HepG2 (cell line): ENCODE results near the gene CYBC1. TPM values are rescaled to one million over a fixed set of nuclear protein-coding genes. Genes with fewer than 3 reads are reported as not detected.

Experiments used
- CREBL2 ChIP-seq: sonication (generic); formaldehyde crosslinking; IDR thresholded peaks from 2 replicates; pipeline ENCODE4 v1.8.1; 2023; ENCODE audit warnings: missing genetic modification reagents, mild to moderate bottlenecking, borderline replicate concordance
- CSRNP2 ChIP-seq: sonication (generic); formaldehyde crosslinking; conservative IDR thresholded peaks from 2 replicates; pipeline ENCODE4 v1.8.0; 2022; ENCODE audit warnings: low read depth, missing genetic modification reagents
- EHMT2 ChIP-seq: fragments of 200-600 bp; sonication (generic); IDR thresholded peaks from 2 replicates; pipeline ENCODE4 v1.7.0; 2017; ENCODE audit warnings: antibody characterized with exemption, low read depth, low read length, borderline replicate concordance
- EP300 ChIP-seq, 3 experiments: sonication (generic) in 1 of 3; formaldehyde crosslinking in 1 of 3; IDR thresholded peaks; 2 replicates each; pipeline versions ENCODE4 v1.5.1 to v1.6.1; 2011 to 2020; ENCODE audit warnings: low read depth in 2 of 3, low read length in 2 of 3, borderline replicate concordance in 1 of 3, improper control_type of control experiment in 1 of 3, mild to moderate bottlenecking in 1 of 3, missing genetic modification reagents in 1 of 3, moderate library complexity in 1 of 3
- ETV6 ChIP-seq: sonication (generic); formaldehyde crosslinking; conservative IDR thresholded peaks from 2 replicates; pipeline ENCODE4 v1.4.0; 2020; ENCODE audit warnings: missing genetic modification reagents
- JUNB ChIP-seq: sonication (generic); formaldehyde crosslinking; IDR thresholded peaks from 2 replicates; pipeline ENCODE4 v1.8.0; 2022; ENCODE audit warnings: missing genetic modification reagents, mild to moderate bottlenecking, borderline replicate concordance
- MIER3 ChIP-seq: IDR thresholded peaks from 2 replicates; pipeline ENCODE4 v1.6.1; 2016; ENCODE audit warnings: missing compliant biosample characterization, borderline replicate concordance
- MYC ChIP-seq: sonication (generic); formaldehyde crosslinking; IDR thresholded peaks from 2 replicates; pipeline ENCODE4 v1.9.0; 2021; ENCODE audit warnings: missing genetic modification reagents, borderline replicate concordance
- NFRKB ChIP-seq: fragments of 450-650 bp; IDR thresholded peaks from 2 replicates; pipeline ENCODE4 v1.6.1; 2017
- PITX1 ChIP-seq: sonication (generic); formaldehyde crosslinking; IDR thresholded peaks from 2 replicates; pipeline ENCODE4 v1.5.1; 2020; ENCODE audit warnings: mild to moderate bottlenecking, missing genetic modification reagents
- POLR2A ChIP-seq, 2 experiments: IDR thresholded peaks; 2 replicates each; pipeline ENCODE4 v1.6.1; 2011; ENCODE audit warnings: low read depth in 2 of 2, low read length in 2 of 2, mild to moderate bottlenecking in 1 of 2, moderate library complexity in 1 of 2; ENCODE audit not compliant: insufficient read depth in 1 of 2
- TEAD3 ChIP-seq: optimal IDR thresholded peaks from 2 replicates; pipeline ENCODE3; 2016; ENCODE audit warnings: borderline replicate concordance
- TRIM22 ChIP-seq: fragments of 450-650 bp; IDR thresholded peaks from 2 replicates; pipeline ENCODE4 v1.6.1; 2017
- TSC22D2 ChIP-seq: sonication (generic); formaldehyde crosslinking; IDR thresholded peaks from 2 replicates; pipeline ENCODE4 v1.5.1; 2020; ENCODE audit warnings: missing genetic modification reagents, mild to moderate bottlenecking, borderline replicate concordance
- ZMAT5 ChIP-seq: sonication (generic); formaldehyde crosslinking; IDR thresholded peaks from 2 replicates; pipeline ENCODE4 v1.5.0; 2020; ENCODE audit warnings: mild to moderate bottlenecking, low read depth, missing genetic modification reagents, borderline replicate concordance
- ZNF121 ChIP-seq: sonication (generic); formaldehyde crosslinking; IDR thresholded peaks from 2 replicates; pipeline ENCODE4 v1.5.0; 2020; ENCODE audit warnings: mild to moderate bottlenecking, missing genetic modification reagents
- ZNF276 ChIP-seq: sonication (generic); formaldehyde crosslinking; IDR thresholded peaks from 2 replicates; pipeline ENCODE4 v1.4.0; 2020; ENCODE audit warnings: mild to moderate bottlenecking, low read depth, missing genetic modification reagents
- ZNF33A ChIP-seq: sonication (generic); formaldehyde crosslinking; IDR thresholded peaks from 2 replicates; pipeline ENCODE4 v1.5.1; 2020; ENCODE audit warnings: missing genetic modification reagents, mild to moderate bottlenecking, moderate library complexity, borderline replicate concordance
- ZNF34 ChIP-seq: sonication (generic); formaldehyde crosslinking; IDR thresholded peaks from 2 replicates; pipeline ENCODE4 v1.4.0; 2020; ENCODE audit warnings: mild to moderate bottlenecking, missing genetic modification reagents, borderline replicate concordance
- ZNF510 ChIP-seq: sonication (generic); formaldehyde crosslinking; IDR thresholded peaks from 2 replicates; pipeline ENCODE4 v1.4.0; 2020; ENCODE audit warnings: low read depth, mild to moderate bottlenecking, missing genetic modification reagents
- ZSCAN12 ChIP-seq: sonication (generic); formaldehyde crosslinking; IDR thresholded peaks from 2 replicates; pipeline ENCODE4 v1.9.0; 2021; ENCODE audit warnings: mild to moderate bottlenecking, missing genetic modification reagents
- ZSCAN29 ChIP-seq: sonication (generic); formaldehyde crosslinking; conservative IDR thresholded peaks from 2 replicates; pipeline ENCODE4 v1.4.0; 2020; ENCODE audit warnings: mild to moderate bottlenecking, missing genetic modification reagents
- polyA plus RNA-seq, 8 experiments: library from polyadenylated mRNA; depleted of rRNA in 3 of 8; stranded (reverse) in 7 of 8; unstranded in 1 of 8; fragments of >200 nt; fragmentation: Illumina TruSeq in 4 of 8; extraction: Trizol in 4 of 8; gene quantifications; 2 replicates each; pipeline versions ENCODE4 v1.2.1 to v1.2.3, GENCODE V29; 2011 to 2016; ENCODE audit warnings: low read depth in 4 of 8, missing spikeins in 1 of 8, mixed read lengths in 1 of 8; ENCODE audit not compliant: insufficient read depth in 1 of 8
- total RNA-seq, 5 experiments: library from RNA; depleted of rRNA; stranded (reverse); fragments of >200 nt; fragmentation: Illumina TruSeq; extraction: Trizol; gene quantifications; 2 replicates each; pipeline ENCODE4 v1.2.3, GENCODE V29; 2016; ENCODE audit warnings: low read depth in 1 of 5

The CYBC1 gene
- total and polyA plus RNA-seq, 2 of the 13 experiments (the other 11 are each of a cell fraction or from before 2014, with no cell fraction given): 43.4 to 44.1 TPM

GRCh38 chr17:82458179-82458884, 7.8 kb upstream of the CYBC1 start, which contains the start of gene NARF (continued):
- TF ChIP-seq ZSCAN12 (CRISPR knock-in tag): peak; percentile 25; the same call in 1 of the 2 replicates
- TF ChIP-seq ETV6 (CRISPR knock-in tag): no peak; the same call in 1 of the 2 replicates
- TF ChIP-seq MIER3 (CRISPR knock-in tag): peak; percentile 36; the same call in 1 of the 2 replicates
- peak; percentile 94 for TF ChIP-seq MYC (CRISPR knock-in tag)
- TF ChIP-seq EHMT2: no peak
- TF ChIP-seq ZNF276 (CRISPR knock-in tag): 0 out of 2 replicates have a peak, but pooled peaks have one; percentile 73
- peak; percentile 87; the same call in 1 of the 2 replicates for TF ChIP-seq ZSCAN29
- 0 out of 2 replicates have a peak, but pooled peaks have one; percentile 21 for TF ChIP-seq CSRNP2 (CRISPR knock-in tag)
- TF ChIP-seq POLR2A (IDR thresholded peaks at IDR 0.05; ENCODE audit: insufficient read depth in 1 of 2, low read depth in 2 of 2, low read length in 2 of 2): peak; percentile 91 to 96
- TF ChIP-seq TSC22D2 (CRISPR knock-in tag): peak; percentile 21; the same call in 1 of the 2 replicates
- 0 out of 2 replicates have a peak, but pooled peaks have one; percentile 27 for TF ChIP-seq CREBL2
- peak; percentile 24 for TF ChIP-seq TEAD3
- TF ChIP-seq ZNF34 (CRISPR knock-in tag): peak; percentile 98
- TF ChIP-seq ZNF510 (CRISPR knock-in tag): peak; percentile 98
- TF ChIP-seq EP300 (IDR thresholded peaks at IDR 0.05; ENCODE audit: low read depth in 2 of 2, low read length in 2 of 2): peak in 1 of 2 experiments; percentile 9; a peak in 2 of 4 replicates
- peak; percentile 48; the same call in 1 of the 2 replicates for TF ChIP-seq EP300 (CRISPR knock-in tag; IDR thresholded peaks at IDR 0.05; ENCODE audit: borderline replicate concordance)
- TF ChIP-seq ZNF121 (CRISPR knock-in tag): peak; percentile 70; the same call in 1 of the 2 replicates
- no peak for TF ChIP-seq ZMAT5
- TF ChIP-seq NFRKB: 0 out of 2 replicates have a peak, but pooled peaks have one; percentile 41
- no peak for TF ChIP-seq PITX1
- TF ChIP-seq TRIM22: no peak
- no peak for TF ChIP-seq ZNF33A
- no peak for TF ChIP-seq JUNB
